NCI-H128 (cell line): ENCODE results near the gene DCANP1.
"Not testable (repeated sequence)": the region's sequence is repeated elsewhere in the genome, so short reads cannot be mapped to it uniquely, and the experiment has no call there.

Source experiments
- DNase-seq: peaks from one replicate; lab custom pipeline; 2025; ENCODE audit not compliant: unreplicated experiment; lab: John Stamatoyannopoulos, UW

Gene DCANP1

GRCh38 chr5:135447298-135447929, at the start of gene DCANP1:
TSS of gene DCANP1 (minus strand) at chr5:135447348. CDS start at chr5:135447108, 240 bp downstream.
- DNase-seq, result no peak

GRCh38 chr5:135495531-135495930, 48.4 kb upstream of the DCANP1 start:
- not testable (repeated sequence) for DNase-seq

- no peak for DNase-seq
Measured at GRCh38 chr5:135494196-135494595, 47.0 kb upstream of the DCANP1 start.

- DNase-seq, result no peak
Measured at GRCh38 chr5:135493406-135494180, 46.4 kb upstream of the DCANP1 start.

GRCh38 chr5:135492319-135492626, 45.1 kb upstream of the DCANP1 start:
- DNase-seq, result no peak

GRCh38 chr5:135491552-135492318, 44.6 kb upstream of the DCANP1 start:
- DNase-seq, result peak; percentile 81

- DNase-seq, result no peak
Measured at GRCh38 chr5:135491038-135491551, 43.9 kb upstream of the DCANP1 start.

- no peak for DNase-seq
Measured at GRCh38 chr5:135490245-135491037, 43.3 kb upstream of the DCANP1 start.

- no peak for DNase-seq
Measured at GRCh38 chr5:135489466-135490244, 42.5 kb upstream of the DCANP1 start.

- peak; percentile 86 for DNase-seq
Measured at GRCh38 chr5:135488727-135489465, 41.7 kb upstream of the DCANP1 start.

GRCh38 chr5:135487839-135488514, 40.8 kb upstream of the DCANP1 start:
- DNase-seq, result no peak

- no peak for DNase-seq
Measured at GRCh38 chr5:135487037-135487395, 39.9 kb upstream of the DCANP1 start.

- no peak for DNase-seq
Measured at GRCh38 chr5:135486131-135487036, 39.2 kb upstream of the DCANP1 start.

- no peak for DNase-seq
Measured at GRCh38 chr5:135484674-135485086, 37.5 kb upstream of the DCANP1 start.

- no peak for DNase-seq
Measured at GRCh38 chr5:135483254-135483653, 36.1 kb upstream of the DCANP1 start.

GRCh38 chr5:135482381-135482933, 35.3 kb upstream of the DCANP1 start:
- no peak for DNase-seq

GRCh38 chr5:135481909-135482311, 34.8 kb upstream of the DCANP1 start:
- DNase-seq, result no peak

GRCh38 chr5:135481387-135481786, 34.2 kb upstream of the DCANP1 start:
- no peak for DNase-seq
